ENCODE measurements around the gene ANKRD40CL.
"Not testable (repeated sequence)": the region's sequence is repeated elsewhere in the genome, so short reads cannot be mapped to it uniquely, and the experiment has no call there.

The ANKRD40CL gene, protein sequence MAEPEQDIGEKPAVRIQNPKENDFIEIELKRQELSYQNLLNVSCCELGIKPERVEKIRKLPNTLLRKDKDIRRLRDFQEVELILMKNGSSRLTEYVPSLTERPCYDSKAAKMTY

DNA sequence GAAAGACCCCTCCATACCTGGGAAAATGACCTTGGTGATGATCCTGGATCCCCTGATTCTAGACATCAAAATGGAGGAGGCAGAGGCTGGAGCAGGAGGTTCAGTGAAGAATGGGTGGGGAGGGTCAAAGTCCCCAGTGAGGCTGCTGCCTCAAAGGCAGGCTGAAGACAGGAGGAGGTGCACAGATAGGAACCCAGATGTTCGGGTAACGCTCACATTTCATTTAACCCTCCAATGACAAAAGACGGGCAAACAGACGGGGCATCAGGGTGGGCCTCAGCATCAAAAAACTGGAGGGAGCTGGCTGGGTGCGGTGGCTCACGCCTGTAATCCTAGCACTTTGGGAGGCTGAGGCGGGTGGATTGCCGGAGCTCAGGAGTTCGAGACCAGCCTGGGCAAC, at the start of gene ANKRD40CL:
Gene ANKRD40CL, minus strand, starts transcription at position 73 of the 400 bp plus-strand sequence. CDS start 605 bp downstream, outside the sequence.
- DNase-seq (ENCODE audit: low read depth): no peak

DNA sequence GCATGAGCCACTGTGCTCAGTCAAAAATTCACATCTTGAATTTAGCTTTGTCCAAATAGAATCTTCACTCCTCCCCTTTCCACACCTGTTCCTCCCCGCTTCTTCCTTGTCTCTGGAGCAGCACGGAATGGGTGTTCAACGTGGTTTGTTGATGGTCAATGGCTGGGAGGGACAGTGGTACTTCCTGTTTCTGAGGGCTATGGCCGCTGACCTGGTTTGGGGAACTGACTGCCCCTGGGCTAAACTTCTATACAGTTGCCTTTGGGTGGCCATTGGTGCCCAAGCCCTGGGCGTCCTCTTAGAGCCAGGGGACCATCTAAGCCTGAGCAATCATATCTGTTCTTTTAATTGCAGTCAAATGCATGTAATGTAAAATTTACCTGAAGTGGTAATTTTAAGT, 49.0 kb upstream of the ANKRD40CL start:
- DNase-seq (ENCODE audit: low read depth): no peak

DNA sequence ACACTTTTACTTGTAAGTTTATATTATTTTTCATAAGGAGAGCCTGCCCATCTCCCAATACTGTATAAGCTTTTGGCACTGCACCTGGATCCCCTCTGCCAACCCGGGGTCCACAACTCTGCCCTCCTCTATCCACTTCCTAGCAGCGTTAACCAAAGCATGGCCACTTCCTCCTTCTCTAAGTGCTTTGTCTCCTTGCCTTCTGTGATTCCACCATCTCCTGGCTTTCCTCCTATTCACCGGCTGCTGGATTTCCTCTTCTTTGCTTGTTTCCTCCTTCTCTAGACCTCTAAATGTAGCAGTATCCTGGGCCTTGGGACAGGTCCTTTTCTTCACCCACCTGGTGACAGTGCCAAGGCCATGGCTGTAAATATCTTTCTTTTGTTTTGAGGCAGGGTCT, 48.1 kb upstream of the ANKRD40CL start:
- no peak for DNase-seq (ENCODE audit: low read depth)

DNA sequence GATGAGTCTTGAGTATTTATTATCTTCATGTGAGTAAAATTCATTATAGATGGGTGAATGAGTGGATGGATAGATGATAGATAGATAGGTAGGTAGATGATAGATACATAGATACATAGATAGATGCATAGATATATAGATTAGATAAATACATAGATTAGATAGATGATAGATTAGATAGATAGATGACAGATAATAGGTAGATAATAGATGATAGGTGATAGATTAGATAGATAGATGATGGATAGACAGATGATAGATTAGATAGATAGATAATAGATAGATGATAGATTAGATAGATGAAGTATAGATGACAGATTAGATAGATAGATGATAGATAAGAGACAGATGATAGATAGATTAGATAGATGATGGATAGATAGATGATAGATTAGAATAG, 46.3 kb upstream of the ANKRD40CL start:
- DNase-seq (ENCODE audit: low read depth): no peak

DNA sequence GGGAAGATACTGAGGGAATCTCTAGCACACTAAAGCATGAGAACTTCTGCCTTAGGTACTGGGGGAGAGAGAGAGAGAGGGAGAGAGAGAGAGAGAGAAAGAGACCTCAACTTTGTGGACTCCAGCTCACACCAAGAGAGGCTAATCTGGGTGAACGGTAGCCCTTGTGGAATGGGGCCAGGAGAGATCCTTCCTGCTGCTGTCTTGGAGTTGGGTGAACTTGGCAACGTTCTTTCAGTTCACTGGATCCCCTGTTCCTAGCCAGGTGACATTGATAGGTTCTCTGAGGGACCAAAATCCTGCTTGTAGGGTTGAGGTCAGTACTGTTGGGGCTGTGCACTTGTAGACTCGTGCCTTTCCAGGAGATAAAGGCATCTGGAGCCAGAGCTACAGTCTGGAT, 41.6 kb upstream of the ANKRD40CL start:
- DNase-seq (ENCODE audit: low read depth): no peak

DNA sequence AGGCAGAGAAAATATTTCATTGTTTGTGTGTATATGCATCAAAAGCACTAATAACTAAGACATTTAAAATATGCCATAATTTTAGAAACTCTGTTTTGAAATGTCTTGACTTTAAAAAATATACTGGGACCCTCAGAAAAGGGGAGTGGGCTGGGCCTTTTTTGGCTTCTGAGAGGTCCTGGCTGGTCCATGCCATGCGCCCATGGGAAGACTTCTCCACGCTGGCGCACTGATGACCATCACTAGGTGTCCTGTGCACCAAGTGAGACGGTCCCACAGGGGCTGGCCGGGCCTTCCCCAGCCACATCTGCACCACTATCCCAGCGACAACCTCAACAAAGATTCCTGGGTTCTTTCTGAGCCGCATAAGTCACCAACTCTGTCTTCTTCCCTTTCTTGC, 41.1 kb upstream of the ANKRD40CL start:
- no peak for DNase-seq (ENCODE audit: low read depth)

DNA sequence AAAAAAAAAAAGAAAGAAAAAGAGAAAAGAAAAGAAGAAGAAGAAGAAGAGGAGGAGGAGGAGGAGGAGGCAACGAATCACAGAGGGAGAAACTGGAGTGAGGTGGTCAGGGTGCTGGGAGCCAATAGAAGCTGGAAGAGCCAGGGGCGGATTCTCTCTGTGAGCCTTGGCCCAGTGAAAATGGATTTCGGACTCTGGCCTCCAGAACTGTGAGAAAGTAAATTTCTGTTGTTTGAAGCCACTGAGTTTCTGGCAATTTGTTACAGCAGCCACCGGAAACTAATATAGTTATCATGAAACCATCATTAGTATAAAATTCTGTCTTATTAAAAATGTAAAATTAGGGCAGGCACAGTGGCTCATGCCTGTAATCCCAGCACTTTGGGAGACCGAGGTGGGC, 40.4 kb upstream of the ANKRD40CL start:
- no peak for DNase-seq (ENCODE audit: low read depth)

DNA sequence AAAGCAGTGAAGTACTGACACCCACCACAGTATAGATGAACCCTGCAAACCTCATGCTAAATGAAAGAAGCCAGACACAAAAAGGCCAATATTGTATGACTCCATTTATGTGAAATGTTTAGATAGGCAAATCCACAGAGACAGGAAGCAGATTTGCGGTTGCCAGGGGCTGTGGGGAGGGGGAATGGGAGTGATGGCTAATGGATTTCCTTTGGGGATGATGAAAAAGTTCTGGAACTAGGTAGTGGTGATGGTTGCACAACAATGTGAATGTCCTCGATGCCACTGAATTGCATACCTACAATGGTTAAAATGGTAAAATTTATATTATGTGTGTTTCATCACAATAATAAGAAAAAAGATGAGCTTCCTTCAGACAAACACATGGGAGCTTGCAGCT, 39.7 kb upstream of the ANKRD40CL start:
- DNase-seq (ENCODE audit: low read depth): no peak

DNA sequence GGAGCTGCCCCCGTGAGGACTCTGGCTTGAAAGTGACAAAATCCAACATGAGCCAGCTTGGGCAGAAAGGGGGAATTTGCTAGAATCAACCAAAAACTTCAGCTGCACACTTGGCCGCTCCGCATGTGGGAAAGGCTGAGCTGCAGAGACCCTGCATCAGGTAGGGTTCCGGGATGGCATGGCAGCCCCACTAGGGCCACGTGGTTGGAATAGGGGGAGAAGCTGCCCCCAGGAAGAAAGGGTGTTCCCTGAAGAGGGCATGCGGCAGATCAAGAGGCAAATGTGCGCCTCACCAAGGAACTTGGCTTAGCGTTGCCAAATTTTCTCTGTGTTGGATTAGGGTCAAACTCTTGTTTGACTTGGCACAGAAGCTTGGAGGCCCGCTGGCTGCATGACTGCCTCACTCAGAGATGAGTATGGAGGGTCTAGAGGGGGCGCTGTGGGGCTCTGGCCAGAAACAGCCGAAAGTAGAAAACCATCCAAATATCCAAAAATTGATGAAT, 38.9 kb upstream of the ANKRD40CL start:
- no peak for DNase-seq (ENCODE audit: low read depth)

DNA sequence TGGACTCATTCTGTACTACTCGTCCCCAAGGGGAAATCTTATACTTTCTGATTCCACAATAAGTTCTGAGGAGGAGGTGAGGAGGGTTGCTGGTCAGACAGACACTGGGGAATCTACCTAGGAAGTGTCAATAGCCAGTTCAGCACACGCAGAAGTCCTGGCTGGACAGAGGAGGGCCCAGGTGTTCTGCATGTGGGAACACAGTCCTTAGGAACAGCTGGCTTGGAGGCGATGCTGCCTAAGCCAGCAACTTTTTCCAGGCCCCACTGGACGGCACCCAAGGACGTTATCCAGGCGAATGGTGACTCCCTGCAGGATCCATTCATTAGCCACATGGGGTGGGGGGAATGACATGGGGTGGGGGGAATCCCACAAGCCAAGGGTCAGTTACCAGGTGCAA, 38.2 kb upstream of the ANKRD40CL start:
- no peak for DNase-seq (ENCODE audit: low read depth)

DNA sequence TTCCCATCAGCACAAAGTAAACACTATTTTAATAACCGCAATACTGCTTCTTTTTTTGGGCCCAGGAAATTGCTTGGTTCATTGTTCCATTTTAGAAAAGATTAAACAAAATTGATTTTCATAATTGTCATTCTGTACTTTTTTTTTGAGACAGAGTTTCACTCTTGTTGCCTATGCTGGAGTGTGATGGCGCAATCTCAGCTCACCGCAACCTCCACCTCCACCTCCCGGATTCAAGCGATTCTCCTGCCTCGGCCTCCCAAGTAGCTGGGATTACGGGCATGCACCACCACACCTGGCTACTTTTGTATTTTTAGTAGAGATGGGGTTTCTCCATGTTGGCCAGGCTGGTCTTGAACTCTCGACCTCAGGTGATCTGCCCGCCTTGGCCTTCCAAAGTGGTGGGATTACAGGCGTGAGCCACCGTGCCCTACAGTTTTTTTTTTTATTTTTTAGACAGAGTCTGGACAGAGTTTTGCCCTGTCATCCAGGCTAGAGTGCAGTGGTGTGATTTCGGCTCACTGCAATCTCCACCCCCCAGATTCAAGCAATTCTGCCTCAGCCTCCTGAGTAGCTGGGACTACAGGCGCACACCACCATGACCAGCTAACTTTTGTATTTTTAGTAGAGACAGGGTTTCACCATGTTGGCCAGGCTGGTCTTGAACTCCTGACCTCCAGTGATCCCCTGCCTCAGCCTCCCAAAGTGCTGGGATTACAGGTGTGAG, 37.6 kb upstream of the ANKRD40CL start:
- not testable (repeated sequence) for DNase-seq (ENCODE audit: low read depth)

DNA sequence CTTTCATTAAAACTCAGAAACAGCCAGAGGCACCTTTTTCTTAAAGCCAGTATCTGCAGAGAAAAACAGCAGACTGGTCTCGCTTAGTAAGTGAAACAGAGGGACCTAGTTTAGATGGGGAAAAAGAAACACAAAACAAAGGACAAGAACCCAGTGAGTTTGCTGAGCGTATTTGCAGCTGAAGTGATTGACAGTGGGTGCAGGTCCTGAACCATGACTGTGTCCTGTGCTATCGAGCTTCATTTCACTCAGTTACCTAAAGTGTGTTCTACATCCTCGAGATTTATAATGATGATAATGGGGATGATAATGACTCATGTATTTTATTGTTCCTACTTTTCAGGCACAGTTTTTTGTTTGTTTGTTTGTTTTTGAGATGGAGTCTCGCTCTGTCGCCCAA, 36.4 kb upstream of the ANKRD40CL start:
- DNase-seq (ENCODE audit: low read depth): no peak

DNA sequence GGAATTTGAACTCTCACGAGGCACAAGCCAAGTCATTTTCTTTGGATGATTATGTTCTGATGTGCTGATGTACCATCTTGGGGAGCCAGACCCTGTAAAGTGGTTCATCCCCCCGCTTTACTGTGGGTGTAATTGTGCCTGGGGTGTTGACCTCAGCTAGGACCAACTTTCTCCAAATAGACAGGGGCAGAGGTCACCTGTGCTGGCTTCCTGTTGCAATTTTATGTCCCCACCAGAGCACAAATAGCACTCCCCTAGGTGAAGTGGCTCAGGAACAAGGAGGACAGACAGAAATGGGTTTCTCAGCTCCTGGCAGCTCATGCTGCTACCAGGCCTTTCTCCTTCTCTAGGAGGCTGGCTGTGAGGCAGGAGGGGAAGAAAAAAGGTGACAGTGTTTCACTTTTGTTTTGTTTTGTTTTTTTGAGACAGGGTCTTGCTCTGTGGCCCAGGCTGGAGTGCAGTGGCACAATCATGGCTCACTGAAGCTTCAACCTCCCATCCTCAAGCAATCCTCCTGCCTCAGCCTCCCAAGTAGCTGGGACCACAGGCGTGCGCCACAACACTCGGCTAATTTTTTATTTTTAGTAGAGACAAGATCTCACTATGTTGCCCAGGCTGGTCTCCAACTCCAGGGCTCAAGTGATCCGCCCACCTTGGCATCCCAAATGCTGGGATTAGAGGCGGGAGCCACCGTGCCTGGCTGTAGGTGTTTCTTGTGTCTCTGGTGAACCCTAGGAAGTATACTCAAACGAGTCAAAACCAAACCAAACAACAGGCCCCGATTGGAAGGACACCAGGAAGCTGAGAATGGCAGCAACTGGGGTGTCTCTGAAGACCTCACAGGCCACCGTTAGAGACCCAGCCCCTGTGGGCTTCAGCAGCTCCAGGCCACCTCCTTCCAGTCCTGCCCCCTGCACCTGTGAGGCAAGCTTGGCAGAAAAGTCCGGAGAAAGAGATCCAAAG, 35.6 kb upstream of the ANKRD40CL start:
- DNase-seq (ENCODE audit: low read depth): no peak

DNA sequence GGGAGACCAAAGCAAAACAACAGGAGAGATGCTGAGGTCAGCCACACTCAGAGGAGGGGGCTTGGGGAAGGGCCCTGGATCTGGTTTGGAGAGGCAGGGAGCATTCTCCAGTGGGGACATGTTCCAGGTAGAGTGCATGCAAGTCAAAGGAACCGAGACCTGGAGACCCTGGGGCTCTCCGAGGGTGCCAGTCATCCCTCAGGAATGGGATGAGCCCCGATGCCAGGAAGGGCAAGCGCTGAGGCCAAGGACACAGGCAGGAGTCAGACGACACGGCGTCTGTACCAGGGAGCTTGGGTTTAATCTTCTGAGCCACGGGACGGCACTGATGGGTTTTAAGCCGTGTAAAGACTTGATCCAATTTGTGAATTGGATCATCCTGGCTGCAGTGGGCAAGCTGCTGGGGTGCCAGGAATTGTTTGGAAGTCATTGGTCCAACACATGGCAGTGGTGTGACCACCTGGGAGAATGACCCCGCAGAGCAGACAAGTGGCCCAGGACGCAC, 32.9 kb upstream of the ANKRD40CL start:
- DNase-seq (ENCODE audit: low read depth): no peak

DNA sequence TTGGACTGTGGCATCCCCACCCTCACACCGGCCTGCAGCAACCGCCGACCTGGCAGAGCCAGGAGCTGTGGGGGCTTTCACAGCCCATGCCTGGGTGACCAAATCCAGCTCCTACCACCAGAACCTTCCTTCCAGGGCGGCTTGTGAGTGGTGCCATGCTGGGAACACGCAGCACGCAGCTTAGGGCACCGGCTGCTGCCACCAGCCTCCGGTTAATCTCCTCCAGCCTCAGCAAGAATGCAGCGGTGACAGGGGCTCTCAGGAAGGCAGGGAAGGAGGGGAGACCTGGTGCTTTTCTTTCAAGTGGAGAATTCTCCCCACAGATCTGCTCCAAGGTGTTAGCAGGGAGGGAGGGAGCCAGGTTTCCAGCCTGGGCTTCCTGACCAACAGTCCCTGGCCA, 32.3 kb upstream of the ANKRD40CL start:
- DNase-seq (ENCODE audit: low read depth): no peak

DNA sequence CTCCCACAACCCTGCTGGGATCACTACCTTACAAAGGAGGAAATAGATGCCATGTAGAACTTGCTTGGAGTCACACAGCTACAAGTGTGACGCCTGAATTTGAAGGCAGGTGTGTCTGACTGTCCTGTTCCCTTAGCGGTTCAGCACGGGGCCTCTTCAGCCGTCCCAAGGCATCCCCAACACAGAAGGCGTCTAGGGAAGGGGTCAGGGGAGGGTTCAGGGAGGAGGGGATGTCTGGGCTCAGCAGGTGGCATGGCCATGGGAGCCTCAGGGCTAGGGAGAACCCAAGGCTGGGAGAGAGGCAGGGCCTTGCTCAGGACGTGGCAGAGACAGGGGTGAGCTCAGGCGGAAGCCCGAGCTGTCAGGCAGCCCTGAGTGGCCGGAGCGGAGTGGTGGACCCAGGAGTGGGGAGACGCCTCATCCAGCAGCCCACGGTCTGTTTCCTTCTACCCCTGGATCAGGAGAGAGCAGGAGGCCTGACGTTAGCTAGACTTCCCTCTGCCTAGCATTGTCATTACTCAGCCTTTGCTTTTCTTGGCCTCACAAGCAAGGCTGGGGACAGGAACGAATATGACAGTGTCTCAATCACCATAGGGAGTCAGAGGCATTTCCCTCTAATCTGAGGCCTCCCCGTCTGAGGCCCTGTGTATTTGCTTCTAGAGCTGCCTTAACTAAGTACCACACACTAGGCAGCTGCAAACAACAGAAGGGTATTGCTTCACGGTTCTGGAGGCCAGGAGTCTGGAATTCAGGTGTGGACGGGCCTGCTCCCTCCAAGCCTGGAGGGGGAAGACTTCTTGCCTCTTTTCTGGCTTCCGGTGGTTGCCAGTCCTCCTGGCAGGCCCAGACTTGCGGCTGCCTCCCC, 31.3 kb upstream of the ANKRD40CL start:
- no peak for DNase-seq (ENCODE audit: low read depth)

DNA sequence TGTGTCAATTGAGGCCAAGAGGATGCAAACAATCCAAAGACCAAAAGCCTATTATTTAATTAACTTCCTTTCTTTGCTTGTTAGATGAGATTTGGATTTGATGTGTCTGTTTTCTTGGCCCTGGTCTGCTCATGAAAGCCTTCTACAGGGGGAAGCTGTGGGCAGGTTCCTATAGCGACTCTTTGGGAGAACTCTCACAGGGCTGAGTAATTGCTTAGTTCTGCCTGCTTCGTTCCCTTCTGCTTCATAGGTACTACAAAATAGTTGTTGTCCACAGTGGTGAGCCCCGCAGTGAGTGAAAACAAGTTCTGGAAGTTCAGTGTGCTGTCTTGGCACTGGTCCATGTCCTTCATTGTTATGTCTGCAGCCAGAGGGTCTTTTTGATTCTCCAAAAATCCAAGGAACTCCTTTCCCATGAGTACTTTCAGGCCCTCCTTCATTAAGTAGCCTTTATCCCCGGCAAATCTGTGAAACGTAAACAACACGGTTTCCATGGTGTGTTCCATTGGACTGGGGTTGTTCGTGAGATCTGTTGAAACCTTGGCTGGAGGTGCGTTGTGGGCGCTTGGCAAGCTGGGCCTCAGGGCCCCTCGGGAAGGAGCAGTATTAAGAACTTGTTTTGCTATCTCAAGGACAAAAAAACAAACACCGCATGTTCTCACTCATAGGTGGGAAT, 30.0 kb upstream of the ANKRD40CL start:
- no peak for DNase-seq (ENCODE audit: low read depth)

DNA sequence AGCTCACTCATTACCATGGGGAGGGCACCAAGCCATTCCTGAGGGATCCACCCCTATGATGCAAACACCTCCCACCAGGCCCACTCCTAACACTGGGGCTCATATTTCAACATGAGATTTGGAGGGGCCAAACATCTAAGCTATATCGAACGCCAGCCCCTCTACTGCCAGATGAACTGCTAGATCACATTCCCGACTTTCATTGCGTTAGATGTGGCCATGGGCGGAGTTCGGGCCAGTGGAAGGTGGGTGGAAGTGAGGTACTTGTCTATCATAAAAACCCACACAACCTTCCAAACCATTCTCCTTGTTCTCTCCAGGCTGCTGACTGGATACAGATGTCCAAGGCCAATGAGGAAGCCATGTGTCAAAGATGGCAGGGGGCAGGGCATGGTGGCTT, 27.0 kb upstream of the ANKRD40CL start:
- no peak for DNase-seq (ENCODE audit: low read depth)

DNA sequence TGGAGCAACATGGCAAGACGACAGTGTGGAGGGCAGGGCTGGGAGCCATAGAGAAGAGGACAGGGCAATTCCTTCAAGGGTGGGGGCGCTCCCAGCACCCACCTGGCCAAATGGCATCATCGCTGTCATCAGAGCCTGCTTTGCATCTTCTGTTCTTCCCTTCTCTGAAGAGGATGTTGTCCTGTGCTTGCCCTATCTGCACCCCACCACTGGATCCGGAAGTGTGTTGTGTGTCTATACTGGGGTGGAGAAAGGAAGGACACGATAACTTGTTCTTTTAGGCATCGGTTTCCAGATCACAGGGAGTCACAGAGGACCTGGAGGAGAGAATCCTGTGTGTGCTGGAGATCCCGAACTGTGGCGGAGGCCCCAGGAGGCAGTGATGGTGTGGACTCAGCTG, 25.7 kb upstream of the ANKRD40CL start:
- no peak for DNase-seq (ENCODE audit: low read depth)

DNA sequence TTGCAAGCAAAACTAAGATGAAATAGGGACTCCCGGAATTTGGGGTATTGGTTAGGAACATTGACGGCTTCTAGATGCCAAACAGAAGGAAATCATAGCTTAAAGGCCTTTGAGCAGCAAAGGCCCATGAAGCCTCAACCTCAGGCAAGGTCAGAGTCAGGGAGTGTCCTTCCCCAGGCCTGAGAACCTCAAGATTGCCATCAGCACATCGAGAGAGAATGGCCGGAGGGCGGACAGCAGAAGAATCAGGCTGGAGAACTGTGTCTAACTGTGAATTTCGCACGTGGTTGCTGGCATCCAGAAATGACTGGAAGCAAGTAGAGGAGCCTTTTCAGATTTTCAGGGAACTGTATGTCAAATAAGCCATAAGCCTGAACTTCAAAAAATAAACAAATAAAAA, 24.8 kb upstream of the ANKRD40CL start:
- no peak for DNase-seq (ENCODE audit: low read depth)

DNA sequence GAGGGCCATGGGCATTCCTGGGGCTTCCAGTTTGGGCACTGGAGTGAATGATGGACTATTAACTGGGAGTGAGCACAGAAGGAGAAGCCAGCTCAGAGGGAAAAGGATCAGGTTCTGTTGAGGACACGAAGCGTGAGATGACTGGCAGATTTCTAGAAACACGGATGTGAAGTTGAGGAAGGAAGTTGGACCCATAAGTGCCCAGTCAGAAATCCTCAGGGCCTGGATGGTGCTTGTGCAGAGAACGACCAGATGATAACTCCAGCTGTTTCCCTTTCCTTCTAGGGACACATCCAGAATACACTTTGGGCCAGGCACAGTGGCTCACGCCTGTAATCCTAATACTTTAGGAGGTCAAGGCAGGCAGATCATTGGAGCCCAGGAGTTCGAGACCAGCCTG, 23.3 kb upstream of the ANKRD40CL start:
- no peak for DNase-seq (ENCODE audit: low read depth)

Data from activated T-helper 1 cell treated with Interleukin-2 at 50 U/mL for 16 hours (primary cell).